Heart right ventricle (tissue), 16 donors: ENCODE data around the gene TST. TPM values are rescaled to one million over a fixed set of nuclear protein-coding genes. Genes with fewer than 3 reads are reported as not detected.

Experiments
- ATAC-seq, 8 donors: fragments of 200-7000 bp; cut with Tn5 transposase; one replicate each; pipeline ENCODE4 v1.9.1; 2020; ENCODE audit warnings: mild to moderate bottlenecking in 8 of 8, moderate library complexity in 8 of 8, moderate number of reproducible peaks in 1 of 8
- DNase-seq, 2 donors: peaks; one replicate each; pipeline ENCODE4 v3.0.0-alpha.2; 2020
- H3K27ac ChIP-seq, 10 donors: fragments of 200-600 bp; sonication (generic) in 2 of 10; one replicate each; pipeline versions ENCODE4 v1.5.0 to v1.8.0; 2020 to 2022; ENCODE audit warnings: mild to moderate bottlenecking in 3 of 10
- H3K27me3 ChIP-seq, 7 donors: fragments of 200-600 bp; one replicate each; pipeline ENCODE4 v1.8.0; 2021 to 2022; ENCODE audit warnings: mild to moderate bottlenecking in 2 of 7
- H3K36me3 ChIP-seq, 9 donors: fragments of 200-600 bp; sonication (generic) in 1 of 9; one replicate each; pipeline versions ENCODE4 v1.5.0 to v1.8.0; 2020 to 2022; ENCODE audit warnings: mild to moderate bottlenecking in 2 of 9
- H3K4me1 ChIP-seq, 9 donors: fragments of 200-600 bp; sonication (generic) in 1 of 9; one replicate each; pipeline versions ENCODE4 v1.5.0 to v1.8.0; 2020 to 2022; ENCODE audit warnings: mild to moderate bottlenecking in 4 of 9
- H3K4me3 ChIP-seq, 10 donors: fragments of 200-600 bp; sonication (generic) in 2 of 10; one replicate each; pipeline versions ENCODE4 v1.5.0 to v1.8.0; 2020 to 2022; ENCODE audit warnings: mild to moderate bottlenecking in 7 of 10, moderate library complexity in 2 of 10
- H3K9me3 ChIP-seq, 11 donors: fragments of 200-600 bp in 10 of 11; sonication (generic) in 2 of 11; one replicate each; pipeline versions ENCODE4 v1.5.0 to v1.8.0; 2013 to 2022; ENCODE audit warnings: mild to moderate bottlenecking in 2 of 11, control low read depth in 1 of 11, moderate library complexity in 1 of 11
- WGBS, 2 donors: extraction: QIAGEN DNeasy Blood & Tissue Kit; methylation state at CpG; one replicate each; pipeline ENCODE4 v1.1.7; 2013; ENCODE audit warnings: inconsistent platforms in 1 of 2; 5-methylcytosine and 5-hydroxymethylcytosine counted together
- intact Hi-C, 10 donors: fragments of 100-400 bp; cut with DNase I; formaldehyde crosslinking; loops; one replicate each; pipeline versions ENCODE4 v1.11.1 to v1.14.2; 2022
- polyA plus RNA-seq, 2 donors: library from polyadenylated mRNA; stranded (reverse); fragments of 200-250 nt; gene quantifications; one replicate each; pipeline ENCODE4 v1.2.3, GENCODE V29; 2013
- total RNA-seq, 10 donors: library from RNA; stranded (reverse); fragmentation: NEBNext Ultra II Directional in 3 of 10; extraction: Animal tissue kit (Norgen Biotek cat#: 25700) in 3 of 10; gene quantifications; one replicate each; pipeline versions ENCODE4 v1.2.1 to v1.2.4, GENCODE V29; 2021 to 2023
- TF ChIP-seq, protein P1 (sequence below), 9 donors: fragments of 200-600 bp; sonication (generic) in 2 of 9; IDR thresholded peaks; one replicate each; pipeline versions ENCODE4 v1.5.0 to v1.8.0; 2021 to 2022; ENCODE audit warnings: antibody characterized with exemption in 9 of 9, mild to moderate bottlenecking in 5 of 9, moderate library complexity in 1 of 9
- donor health status: Arrhythmogenic right ventricular cardiomyopathy.
- donor health status: ischemic (EF 13 %, LVEDD 7.1; RV severe dilation, severe dysfunction).
- donor health status: healthy with polysubstance abuse.
- donor health status: DM: no; HTN: yes; CAD: no.
- donor health status: DM: no; HTN: no; CAD: no.
- donor health status: ischemic (EF 25% LVEDD 6.9; RV normal size, moderate dysfunction).
- donor health status: ischemic (EF 25% LVEDD 5.7; RV mildly dilated, moderate dysfunction).
- donor health status: healthy.
- donor health status: DM: yes; HTN: yes; CAD: no.
- donor health status: Ischemic cardiomyopathy.
- donor health status: ischemic (EF 35%, LVEDD 5.7; RV mildly dilated, moderate dysfunction).
- donor health status: nonischemic (EF 11% LVEDD 7.7; RV severe dilation, severe dysfunction).
- donor health status: DM: yes; HTN: yes; CAD: no.
- donor health status: PGD.
- donor health status: ischemic (EF 29% LVEDD 5.4; RV normal size, mild dysfunction).
- donor health status: nonischemic (EF 23%, LVEDD 6.1; RV moderate dilation, normal function).

Gene TST
- total and polyA plus RNA-seq, 12 donors, result 34.1 to 87.4 (median 50.6) TPM

DNA sequence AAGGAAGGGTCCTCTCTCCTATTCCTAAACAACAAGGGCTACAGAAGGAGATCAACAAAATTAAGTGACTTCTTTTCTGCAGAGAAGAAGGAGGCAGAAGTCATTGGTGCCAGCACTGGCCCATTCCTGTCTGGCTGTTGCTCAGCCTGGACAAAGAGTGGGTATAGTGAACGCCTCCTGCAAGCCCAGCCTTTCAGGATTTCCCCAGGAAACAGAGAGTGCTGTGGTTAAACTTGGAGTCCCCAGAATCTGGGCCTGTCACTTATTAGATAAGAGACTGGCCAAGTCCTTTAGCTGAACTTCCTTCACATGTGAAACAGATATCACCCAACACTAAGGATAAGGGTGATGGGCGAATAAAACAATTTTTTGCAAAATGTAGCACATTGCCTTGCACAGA is 10.9 kb downstream of the TST start:
- DNase-seq (no peak), ATAC-seq (peak in 5 of 8 donors; percentile 36 to 67 (median 52))
- no peak overlapping the region for H3K4me3 ChIP-seq
- H3K27me3 ChIP-seq, result no peaks in the 10 kb centered on the region
- WGBS, 2 donors, result 53 to 67% methylated on average over 2 of the region's 2 CpGs
- peaks cover 0 to 7% (median 0%) of the 10 kb centered on the region in 11 donors for H3K9me3 ChIP-seq
- H3K4me1 ChIP-seq, result peaks cover 0 to 41% (median 24%) of the 10 kb centered on the region in 9 donors
- H3K36me3 ChIP-seq, result no peaks in the 10 kb centered on the region
- peak overlapping the region in 1 of 10 donors; percentile 37 for H3K27ac ChIP-seq
- TF ChIP-seq, protein P1, sequence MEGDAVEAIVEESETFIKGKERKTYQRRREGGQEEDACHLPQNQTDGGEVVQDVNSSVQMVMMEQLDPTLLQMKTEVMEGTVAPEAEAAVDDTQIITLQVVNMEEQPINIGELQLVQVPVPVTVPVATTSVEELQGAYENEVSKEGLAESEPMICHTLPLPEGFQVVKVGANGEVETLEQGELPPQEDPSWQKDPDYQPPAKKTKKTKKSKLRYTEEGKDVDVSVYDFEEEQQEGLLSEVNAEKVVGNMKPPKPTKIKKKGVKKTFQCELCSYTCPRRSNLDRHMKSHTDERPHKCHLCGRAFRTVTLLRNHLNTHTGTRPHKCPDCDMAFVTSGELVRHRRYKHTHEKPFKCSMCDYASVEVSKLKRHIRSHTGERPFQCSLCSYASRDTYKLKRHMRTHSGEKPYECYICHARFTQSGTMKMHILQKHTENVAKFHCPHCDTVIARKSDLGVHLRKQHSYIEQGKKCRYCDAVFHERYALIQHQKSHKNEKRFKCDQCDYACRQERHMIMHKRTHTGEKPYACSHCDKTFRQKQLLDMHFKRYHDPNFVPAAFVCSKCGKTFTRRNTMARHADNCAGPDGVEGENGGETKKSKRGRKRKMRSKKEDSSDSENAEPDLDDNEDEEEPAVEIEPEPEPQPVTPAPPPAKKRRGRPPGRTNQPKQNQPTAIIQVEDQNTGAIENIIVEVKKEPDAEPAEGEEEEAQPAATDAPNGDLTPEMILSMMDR (IDR thresholded peaks at IDR 0.05), result no peak
- intact Hi-C loops, result no loop called here

GRCh38 chr22:37007651-37008050 is 11.6 kb downstream of the TST start:
- Histone ChIP-seq H3K4me3 (no peak overlapping the region), H3K4me1 (peaks cover 0 to 40% (median 22%) of the 10 kb centered on the region in 9 donors), H3K27ac (peak overlapping the region in 1 of 10 donors; percentile 37), H3K9me3 (peaks cover 0 to 7% (median 0%) of the 10 kb centered on the region in 11 donors), H3K27me3 (no peaks in the 10 kb centered on the region), H3K36me3 (no peaks in the 10 kb centered on the region)
- ATAC-seq, result no peak
- TF ChIP-seq, protein P1 (IDR thresholded peaks at IDR 0.05), result no peak
- DNase-seq, result no peak
- 27 to 34% methylated on average over 2 of the region's 2 CpGs for WGBS, 2 donors
- intact Hi-C loops, result no loop called here

GRCh38 chr22:37002633-37003032 is 16.6 kb downstream of the TST start:
- H3K9me3 ChIP-seq, result peaks cover 0 to 7% (median 0%) of the 10 kb centered on the region in 11 donors
- WGBS, 2 donors, result 78 to 86% methylated on average over 7 of the region's 7 CpGs
- H3K27me3 ChIP-seq, result no peaks in the 10 kb centered on the region
- TF ChIP-seq, protein P1 (IDR thresholded peaks at IDR 0.05), result no peak
- peaks cover 0 to 9% (median 0%) of the 10 kb centered on the region in 9 donors for H3K4me1 ChIP-seq
- DNase-seq (no peak), ATAC-seq (no peak)
- H3K27ac ChIP-seq, result no peak overlapping the region
- H3K4me3 ChIP-seq, result no peak overlapping the region
- no peaks in the 10 kb centered on the region for H3K36me3 ChIP-seq
- intact Hi-C loops, result no loop called here

DNA sequence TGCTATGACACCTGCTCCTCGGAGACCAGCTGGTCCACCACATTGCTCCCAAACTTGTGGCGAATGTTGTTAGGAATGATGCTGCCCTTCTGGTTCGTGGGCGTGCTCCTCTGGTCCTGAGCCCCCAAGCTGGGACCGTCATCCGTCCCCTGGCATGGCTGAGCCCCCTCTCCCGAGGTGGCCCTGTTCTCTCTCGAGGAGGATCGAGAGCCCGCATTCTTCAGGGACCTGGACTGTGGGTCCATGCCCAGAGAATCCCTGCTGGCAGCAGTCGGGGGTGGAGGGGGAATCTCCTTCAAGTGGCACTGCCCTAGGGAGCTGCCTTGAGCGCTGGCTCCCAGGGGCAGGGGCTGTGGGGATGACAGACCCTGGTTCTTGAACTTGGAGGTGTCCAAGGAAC is 17.4 kb downstream of the TST start:
- TF ChIP-seq, protein P1 (IDR thresholded peaks at IDR 0.05), result no peak
- no peaks in the 10 kb centered on the region for H3K36me3 ChIP-seq
- H3K4me1 ChIP-seq, result peaks cover 0 to 1% (median 0%) of the 10 kb centered on the region in 9 donors
- H3K9me3 ChIP-seq, result peaks cover 0 to 7% (median 0%) of the 10 kb centered on the region in 11 donors
- intact Hi-C loops, result no loop called here
- no peak overlapping the region for H3K4me3 ChIP-seq
- DNase-seq (no peak), ATAC-seq (no peak)
- no peaks in the 10 kb centered on the region for H3K27me3 ChIP-seq
- no peak overlapping the region for H3K27ac ChIP-seq
- WGBS, 2 donors, result 85 to 89% methylated on average over 12 of the region's 12 CpGs
